ENCODE data around the gene INS. TPM values are rescaled to one million over a fixed set of nuclear protein-coding genes. Genes with fewer than 3 reads are reported as not detected.

Gene INS
- total and polyA plus RNA-seq, 2 of the 8 experiments (the other 6 are each of a cell fraction or from before 2014, with no cell fraction given) = not detected

- TF ChIP-seq CTCF (IDR thresholded peaks at IDR 0.05; ENCODE audit: control extremely low read depth in 1 of 3, insufficient read depth in 1 of 3, low read depth in 1 of 3, low read length in 3 of 3) (peak in 2 of 3 experiments; percentile 76 to 77; a peak in 3 of 4 replicates), SP2 (IDR thresholded peaks at IDR 0.05; ENCODE audit: low read length) (no peak), KDM4A (IDR thresholded peaks at IDR 0.05; ENCODE audit: low read depth, low read length, severe bottlenecking) (peak; percentile 30), CBX8 (IDR thresholded peaks at IDR 0.05; ENCODE audit: borderline replicate concordance, low read depth, low read length) (no peak), GTF2F1 (IDR thresholded peaks at IDR 0.05; ENCODE audit: borderline replicate concordance, low read depth, low read length) (no peak), NRF1 (IDR thresholded peaks at IDR 0.05; ENCODE audit: low read depth, low read length) (no peak), EGR1 (IDR thresholded peaks at IDR 0.05; ENCODE audit: borderline replicate concordance, low read depth, low read length) (peak; percentile 45; the same call in 1 of the 2 replicates), CHD1 (IDR thresholded peaks at IDR 0.05; ENCODE audit: low read depth, low read length) (no peak), ZNF274 (IDR thresholded peaks at IDR 0.05; ENCODE audit: borderline replicate concordance, extremely low read depth, low read length) (no peak), GABPA (IDR thresholded peaks at IDR 0.05; ENCODE audit: borderline replicate concordance, insufficient read depth, low read length) (no peak), TCF12 (IDR thresholded peaks at IDR 0.05; ENCODE audit: low read depth, low read length) (no peak), BRCA1 (IDR thresholded peaks at IDR 0.05; ENCODE audit: low read depth, low read length) (no peak), USF2 (IDR thresholded peaks at IDR 0.05; ENCODE audit: low read length) (0 out of 2 replicates have a peak, but pooled peaks have one; percentile 10), BACH1 (IDR thresholded peaks at IDR 0.05; ENCODE audit: low read length) (peak; percentile 69; the same call in 1 of the 2 replicates), FOSL1 (IDR thresholded peaks at IDR 0.05; ENCODE audit: insufficient read depth, low read depth, low read length) (no peak), POU5F1 (IDR thresholded peaks at IDR 0.05; ENCODE audit: low read depth, low read length) (no peak), RBBP5 (IDR thresholded peaks at IDR 0.05; ENCODE audit: borderline replicate concordance, low read depth, low read length) (no peak), RNF2 (IDR thresholded peaks at IDR 0.05; ENCODE audit: borderline replicate concordance, low read depth, low read length, missing control alignments, poor library complexity, severe bottlenecking) (peak; percentile 52), SUZ12 (IDR thresholded peaks at IDR 0.05; ENCODE audit: low read length) (no peak), MAX (IDR thresholded peaks at IDR 0.05) (peak; percentile 96)
These were observed 5.3 kb upstream of the INS start (continued) for GRCh38 chr11:2166091-2166851.

Data from H1 (cell line).